Islet of Langerhans (tissue), 1 donor: ENCODE data around the gene KIRREL1.

ENCODE experiments used
- FAIRE-seq: peaks from one replicate; lab custom pipeline; 2011; peaks lifted over from hg19 to GRCh38; lab: Jason Lieb, UNC

The KIRREL1 gene

DNA sequence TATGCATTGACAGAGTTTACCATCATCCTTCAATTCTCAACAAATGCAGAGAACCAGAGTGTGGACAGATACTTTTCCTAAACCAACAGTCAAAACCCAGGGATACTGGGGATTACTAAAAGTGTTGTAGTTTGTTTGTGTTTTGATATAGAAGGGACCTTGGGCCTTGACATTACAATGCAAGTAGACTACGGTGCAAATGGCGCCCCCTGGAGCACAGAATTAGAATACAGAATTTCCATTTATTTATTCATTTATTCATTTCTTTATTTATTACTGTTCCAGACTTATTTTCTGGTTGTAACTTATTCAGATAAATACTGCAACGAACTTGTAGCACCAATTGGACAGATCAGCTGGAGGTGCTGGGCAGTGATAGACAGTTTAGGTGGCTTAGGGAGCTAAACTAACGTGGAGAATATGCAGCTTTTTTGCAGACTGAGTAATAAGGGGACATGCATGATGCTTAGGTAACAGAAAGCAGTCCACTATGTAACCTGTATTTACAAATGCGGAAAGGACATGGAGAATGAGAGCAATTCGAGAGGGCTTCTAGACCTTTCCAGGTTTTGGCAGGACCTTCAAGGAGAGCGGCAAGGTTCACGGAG lies 42.6 kb downstream of the KIRREL1 start:
- FAIRE-seq: no peak

DNA sequence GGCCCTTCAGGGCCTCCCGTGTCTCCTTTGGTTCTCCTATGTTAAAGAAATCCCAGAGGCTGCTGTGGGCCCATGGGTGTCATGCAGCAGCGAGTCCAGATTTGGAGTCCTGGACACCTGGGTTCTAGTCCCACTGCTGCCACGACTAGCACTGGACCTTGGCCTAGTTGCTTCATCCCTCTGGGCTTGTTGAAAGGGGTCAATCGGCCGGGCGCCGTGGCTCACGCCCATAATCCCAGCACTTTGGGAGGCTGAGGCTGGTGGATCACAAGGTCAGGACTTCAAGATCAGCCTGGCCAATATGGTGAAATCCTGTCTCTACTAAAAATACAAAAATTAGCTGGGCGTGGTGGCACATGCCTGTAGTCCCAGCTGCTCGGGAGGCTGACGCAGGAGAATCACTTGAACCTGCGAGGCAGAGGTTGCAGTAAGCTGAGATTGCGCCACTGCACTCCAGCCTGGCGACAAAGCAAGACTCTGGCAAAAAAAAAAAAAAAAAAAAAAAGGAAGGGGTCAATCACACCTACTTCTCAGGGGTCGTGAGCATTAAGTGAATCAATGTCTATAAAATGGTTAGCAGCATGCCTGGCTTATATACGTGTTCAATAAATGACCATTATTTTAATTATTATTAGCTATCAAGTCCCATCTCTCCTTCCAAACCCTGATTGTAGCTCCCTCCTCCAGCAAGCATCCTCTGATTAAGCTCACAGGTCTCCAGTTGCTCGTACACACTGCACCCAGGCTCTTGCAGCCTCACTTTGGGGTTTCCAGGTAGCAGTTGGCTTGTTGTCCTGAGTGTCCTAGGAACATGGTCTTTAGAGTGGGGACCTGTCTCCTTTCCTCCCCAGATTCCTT lies 43.8 kb downstream of the KIRREL1 start:
- FAIRE-seq: no peak

DNA sequence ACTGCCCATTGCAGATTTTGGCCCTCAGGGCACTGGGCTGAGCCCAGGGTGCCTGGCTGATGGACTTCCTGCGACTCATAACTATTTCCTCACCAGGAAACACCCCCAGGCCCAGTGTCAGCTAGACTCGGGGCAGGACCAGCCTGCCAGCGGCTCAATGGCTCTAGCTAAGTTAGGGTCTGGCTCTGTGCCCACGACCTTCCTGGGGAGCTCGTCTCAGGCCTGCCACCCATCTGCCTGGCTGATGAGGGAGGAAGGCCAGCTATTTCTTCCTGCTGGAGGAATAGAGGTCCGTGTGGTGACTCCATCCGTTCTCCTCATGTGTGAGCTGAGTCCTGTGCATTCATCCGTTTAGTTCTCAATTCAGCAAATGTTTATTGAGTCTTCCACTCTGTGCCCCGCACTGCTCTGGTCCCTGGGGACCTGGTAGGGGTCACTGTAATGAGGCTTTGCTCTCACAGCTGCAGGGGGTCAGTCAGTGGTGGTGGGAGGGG lies 44.5 kb downstream of the KIRREL1 start:
- FAIRE-seq: no peak

DNA sequence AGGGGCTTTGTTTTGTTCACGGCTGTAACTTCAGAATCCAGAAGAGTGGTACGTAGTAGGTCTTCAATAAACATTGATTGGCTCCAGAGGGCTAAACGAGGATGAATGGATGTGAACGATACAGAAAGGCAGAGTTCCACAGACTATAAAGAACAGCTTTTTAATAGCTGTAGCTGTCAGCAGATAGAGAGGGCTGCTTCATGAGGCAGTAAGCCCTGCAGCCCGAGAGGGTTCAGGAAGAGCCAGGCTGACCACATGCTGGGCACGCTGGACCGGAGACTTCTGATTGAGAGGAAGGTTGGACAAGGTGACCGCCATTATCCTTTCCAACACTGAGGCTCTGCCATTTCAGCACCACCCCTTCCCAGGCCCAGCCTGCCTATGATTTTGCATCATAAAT lies 45.3 kb downstream of the KIRREL1 start:
- FAIRE-seq: no peak

DNA sequence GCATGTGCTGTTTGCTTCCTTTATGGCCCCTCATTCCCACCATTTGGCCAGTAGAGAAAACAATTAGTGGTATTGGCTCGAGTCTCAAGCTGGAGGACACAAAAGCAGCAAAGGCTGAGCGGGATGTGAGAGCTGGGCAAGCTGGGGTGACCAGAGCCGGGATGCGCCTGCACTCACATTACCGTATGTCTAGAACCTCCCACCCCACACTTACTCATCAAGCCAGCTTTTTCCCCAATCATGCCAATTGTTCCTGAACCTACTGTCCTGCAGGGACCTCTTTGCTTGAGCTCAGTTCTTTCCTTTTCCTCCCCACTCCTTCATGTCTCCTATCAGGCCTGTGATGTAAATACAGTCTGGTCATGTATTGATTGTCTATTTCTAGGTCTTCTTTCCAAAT lies 45.9 kb downstream of the KIRREL1 start:
- FAIRE-seq: no peak

DNA sequence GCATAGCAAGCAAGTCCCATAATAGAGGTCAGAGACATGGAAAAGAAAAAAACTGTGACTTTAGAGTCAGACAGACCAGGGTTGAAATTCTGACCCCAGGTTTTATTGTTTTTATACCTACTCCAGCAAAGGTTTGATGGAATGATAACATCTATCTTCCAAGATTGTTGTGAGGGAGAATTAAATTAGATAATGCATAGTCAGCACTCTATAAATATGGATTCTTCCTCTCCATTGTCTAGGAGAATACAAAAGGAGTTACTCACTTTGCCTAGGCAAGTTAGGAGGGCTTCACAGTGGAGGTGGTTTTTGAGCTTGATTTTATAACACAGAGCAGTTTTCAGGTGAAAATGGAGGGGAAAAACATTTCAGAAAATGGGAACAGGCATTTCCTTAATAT lies 46.9 kb downstream of the KIRREL1 start:
- FAIRE-seq: no peak

DNA sequence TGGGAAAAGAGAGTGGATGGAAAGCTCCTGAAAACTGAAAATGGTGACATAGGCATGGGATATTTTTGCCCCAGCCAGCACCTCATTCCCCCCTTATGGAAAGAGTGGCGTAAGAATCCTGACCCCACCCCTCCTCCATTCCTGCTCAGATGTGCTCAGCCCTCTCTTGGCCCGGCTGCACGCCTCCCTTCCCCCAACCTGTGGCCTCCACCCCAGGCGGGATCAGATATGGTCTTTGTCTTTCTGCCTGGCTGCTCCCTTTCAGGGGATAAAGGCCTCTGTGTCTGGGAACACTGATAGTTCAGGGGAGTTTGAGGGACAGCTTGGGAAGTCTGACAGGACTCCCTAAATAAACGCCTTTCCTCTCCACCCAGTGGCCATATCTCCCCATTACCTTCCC lies 49.8 kb downstream of the KIRREL1 start:
- FAIRE-seq: no peak

DNA sequence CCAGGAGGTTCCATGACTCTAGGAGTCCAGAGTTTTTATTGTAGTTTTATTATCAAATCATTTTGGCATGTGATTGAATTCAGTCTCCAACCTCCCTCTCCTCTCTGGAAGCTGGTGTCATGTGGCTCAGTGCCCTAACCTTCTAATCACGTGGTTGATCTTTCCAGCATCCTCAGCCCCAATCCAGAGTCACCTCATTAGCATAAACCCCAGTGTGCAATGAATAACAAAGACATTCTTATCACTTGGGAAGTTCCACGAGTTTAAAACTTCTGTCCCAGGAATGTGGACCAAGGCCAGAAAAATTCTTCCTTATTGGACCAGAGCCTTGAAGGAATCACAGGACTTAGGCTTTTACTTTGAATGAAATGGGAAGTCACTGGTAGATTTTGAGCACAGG lies 52.2 kb downstream of the KIRREL1 start:
- FAIRE-seq: no peak

DNA sequence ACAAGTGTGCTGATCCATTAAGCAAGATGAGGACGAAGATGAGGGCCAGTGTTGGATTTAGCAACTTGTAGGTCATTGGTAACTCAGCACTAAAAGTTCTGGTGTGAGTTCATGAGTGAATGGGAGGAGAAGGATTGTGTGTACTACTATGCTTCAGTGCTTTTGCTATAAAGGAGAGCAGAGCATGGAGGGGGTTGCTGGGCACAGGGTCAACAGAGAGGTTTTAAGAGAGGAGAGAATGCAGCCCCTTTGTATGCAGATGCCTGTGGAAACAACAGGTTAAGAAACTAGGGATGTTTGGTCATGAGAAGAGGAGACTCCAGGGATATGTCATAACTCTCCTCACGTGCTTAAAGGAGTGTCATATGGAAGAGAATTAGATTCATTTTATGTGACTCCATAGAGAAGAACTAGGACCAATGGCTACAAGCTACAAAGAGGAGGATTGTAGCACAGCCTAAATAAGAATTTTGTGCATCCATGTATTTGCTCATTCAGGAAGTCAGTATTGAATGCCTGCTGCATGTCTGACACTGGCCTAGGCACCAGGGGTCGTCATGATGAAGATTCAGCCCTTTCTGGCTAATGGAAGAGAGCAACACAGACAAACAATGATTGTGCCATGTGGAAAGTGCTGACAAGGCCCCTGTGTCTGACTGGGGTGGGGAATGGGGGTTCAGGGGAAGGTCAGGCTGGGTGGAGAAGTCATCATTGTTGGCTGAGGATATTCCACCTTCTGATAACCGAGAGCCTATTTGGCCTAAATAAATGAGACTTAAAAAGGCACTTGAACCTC lies 53.5 kb downstream of the KIRREL1 start:
- FAIRE-seq: no peak

DNA sequence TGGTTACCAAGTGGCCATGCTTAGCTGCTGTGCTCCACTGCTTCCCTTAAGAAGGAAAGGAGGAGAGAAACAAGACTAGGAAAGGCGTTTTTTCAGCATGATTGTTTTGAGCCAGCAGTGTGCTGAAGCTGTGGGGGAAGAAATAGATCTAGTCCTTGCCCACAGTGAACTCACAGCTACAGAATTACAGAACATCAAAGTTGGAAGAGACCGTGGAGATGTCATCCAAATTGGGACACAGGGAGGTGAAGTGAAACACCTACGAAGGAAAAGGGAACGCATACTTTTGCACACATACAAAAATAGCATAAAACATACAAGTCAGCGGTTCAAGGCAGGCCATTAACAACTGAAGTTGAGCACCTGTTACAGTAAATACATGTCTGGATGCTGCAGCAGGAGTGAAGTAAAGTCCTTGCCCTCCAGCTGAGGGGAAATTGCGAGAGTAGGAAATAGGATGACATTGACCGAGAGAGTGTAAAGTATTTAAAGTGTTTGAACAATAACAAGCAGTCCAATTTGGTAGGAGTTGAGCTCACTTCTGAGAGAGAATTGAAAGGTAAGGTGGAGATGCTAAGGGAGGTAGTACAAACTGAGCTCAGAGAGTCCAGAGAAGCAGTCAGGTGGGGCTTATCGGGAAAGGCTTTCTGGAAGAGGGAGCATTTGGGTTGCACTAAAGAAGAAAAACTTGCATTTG lies 55.1 kb downstream of the KIRREL1 start:
- no peak for FAIRE-seq

DNA sequence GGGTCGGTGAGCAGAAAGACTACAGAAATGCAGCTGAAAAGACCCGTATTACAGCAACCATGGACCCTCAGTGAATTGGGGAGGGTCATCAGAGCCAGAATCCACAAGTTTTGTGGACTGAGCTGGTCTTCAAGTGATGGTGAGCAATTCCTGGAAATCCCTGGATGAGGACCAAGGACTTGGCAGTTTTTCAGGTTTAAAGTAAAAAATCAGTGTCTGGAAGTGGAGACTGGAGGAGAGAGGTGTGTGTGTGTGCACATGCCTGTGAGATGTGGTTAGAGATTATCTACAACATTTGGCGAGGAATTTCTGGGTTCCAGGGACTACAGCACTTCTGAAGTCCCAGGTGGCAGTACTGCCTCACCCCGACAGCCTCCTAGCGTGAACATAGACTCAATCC lies 56.4 kb downstream of the KIRREL1 start:
- FAIRE-seq: no peak

DNA sequence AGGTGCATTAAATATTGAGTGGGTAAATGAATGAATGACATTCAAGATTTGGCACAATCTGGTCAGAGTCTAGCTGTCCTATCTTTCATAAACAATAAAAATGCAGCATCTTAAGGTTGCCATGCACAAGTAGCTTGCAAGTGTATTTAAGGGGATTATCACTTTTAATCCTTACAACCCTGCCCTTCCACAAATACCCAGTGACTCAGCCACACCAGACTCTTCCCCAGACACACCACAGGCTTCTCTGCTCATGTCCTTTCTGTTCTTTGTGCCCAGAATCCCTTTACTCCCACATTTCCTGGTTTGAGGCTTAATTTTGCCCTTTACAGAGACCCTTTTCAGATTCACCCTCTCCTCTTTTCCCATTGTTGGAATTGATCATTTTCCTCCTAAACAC lies 59.8 kb downstream of the KIRREL1 start:
- FAIRE-seq: no peak

DNA sequence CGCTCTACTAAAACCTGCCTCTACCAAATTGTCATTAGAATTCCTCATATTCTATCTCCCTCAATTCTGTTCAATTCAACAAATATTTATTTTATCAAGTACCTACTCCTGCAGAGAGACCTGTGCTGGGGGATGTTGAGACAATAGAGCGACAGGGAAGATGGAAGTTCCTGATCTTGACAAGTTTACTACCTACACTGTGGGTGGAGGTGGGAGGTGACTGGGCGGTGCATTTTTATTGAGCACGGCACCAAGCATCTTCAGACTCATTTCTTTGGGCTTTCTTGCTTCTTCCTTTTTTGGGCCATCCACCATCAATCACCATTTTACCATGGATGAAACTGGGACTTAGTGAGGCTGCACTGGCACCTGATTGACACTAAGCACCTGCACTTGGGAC lies 61.3 kb downstream of the KIRREL1 start:
- FAIRE-seq: no peak

DNA sequence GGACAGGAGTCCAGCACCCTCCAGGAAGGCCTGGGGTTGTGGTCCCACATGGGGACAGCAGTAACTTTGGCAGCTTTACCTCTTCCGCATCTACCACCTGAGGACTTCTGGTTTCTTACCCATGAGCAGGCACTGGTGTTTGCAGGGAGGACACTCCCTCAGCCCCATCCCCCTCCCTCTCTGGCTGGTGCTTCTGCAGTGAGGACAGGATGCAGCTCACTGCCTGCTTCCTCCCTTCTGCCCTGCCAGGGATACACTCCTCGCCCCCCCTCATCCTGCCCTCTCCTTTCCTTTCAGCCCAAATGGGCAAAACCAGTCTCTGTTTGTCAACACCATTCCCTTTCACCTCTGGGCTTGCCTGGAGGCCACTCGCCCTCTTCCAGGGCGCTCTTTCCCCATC lies 62.4 kb downstream of the KIRREL1 start:
- no peak for FAIRE-seq

DNA sequence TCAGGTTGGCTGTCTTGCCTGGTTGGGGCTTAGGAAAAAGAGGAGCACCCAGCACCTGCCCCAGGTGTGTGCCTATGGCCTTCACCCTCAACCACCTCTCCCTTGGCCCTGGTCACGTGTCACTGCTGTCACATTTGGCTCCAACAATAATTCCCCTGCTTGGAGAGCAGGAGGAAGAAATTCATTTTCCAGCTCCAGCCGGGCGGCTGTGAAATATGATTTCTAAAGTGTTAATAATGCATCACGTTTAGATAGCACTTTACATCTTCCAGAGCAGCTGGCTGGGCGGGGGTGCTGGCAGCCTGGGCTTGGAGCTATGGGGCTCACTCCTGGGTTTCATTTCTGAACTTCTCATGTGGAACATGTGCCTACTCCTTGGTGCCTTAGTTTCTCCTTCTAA lies 63.1 kb downstream of the KIRREL1 start:
- no peak for FAIRE-seq

DNA sequence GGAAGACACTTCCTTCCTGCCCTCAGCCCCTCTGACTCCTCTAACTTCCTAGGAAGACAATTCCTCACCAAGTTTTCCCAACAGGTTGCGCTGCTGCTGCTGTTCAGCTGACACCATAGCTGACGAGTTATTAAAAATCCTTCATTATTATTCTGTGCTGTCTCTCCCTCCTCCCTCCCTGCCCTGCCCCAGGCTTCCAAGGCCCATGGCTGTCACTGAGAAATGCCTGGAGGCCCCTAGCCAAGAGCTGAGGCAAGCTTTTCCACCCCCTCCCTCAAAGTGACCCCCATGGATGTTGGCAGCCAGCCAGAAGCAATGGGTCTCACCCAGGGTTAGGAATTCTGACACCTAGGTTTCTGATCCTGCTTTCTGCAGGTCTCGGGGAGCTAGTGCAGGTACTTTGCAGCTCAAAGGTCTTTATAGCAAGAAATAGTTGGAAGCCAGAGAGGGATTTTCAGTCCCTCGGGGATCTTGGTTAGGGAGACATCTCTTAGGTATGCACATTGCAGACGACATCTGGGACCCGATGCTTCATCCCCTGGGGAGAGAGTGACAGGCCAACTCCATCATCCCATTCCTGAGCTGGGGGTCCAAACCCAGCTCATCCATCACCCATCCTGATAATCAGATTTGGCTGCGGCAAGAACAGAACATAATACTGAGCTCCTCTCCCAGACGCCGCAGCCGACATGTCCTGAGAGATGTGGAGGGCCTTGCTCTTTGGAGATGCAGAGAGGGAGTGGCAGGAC lies 65.0 kb downstream of the KIRREL1 start:
- FAIRE-seq: no peak

DNA sequence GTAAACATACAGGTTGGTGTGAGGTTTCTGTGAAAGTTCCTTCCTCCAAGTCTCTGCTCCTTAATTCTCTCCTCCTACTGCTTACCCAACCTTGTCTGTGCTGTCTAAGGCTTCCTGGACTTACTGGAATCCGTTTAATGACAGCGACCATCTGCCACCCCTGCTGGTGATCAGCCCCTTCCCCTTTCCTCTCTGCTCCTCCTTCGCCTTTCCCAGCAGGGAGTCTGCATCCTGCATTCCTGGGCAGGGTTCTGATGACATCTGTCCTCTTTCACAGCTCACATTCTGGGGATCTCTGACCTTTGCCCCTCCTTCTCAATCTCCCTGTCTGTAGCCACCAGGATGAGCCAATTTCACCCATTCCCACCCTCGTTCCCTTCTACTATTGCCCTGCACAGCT lies 66.5 kb downstream of the KIRREL1 start:
- FAIRE-seq: no peak

DNA sequence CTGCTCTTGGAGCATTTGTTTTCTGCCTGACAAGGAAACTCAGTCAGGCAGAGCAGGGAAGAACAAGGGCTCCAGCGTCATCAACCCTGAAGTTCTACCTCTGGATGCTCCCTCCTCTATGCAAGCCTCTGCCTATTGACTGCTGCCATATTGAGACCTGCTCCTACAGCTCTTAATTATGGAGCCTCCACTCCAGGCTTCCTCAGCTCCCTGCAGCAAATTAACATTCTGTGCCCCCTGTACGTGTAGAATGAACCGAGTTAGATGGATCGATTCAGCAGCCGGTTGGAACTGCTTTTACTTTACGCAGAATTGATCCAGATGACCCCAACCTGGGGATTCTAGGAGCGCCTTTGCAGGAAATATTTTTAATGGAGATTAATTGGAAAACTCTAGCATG lies 68.7 kb downstream of the KIRREL1 start:
- FAIRE-seq: no peak

DNA sequence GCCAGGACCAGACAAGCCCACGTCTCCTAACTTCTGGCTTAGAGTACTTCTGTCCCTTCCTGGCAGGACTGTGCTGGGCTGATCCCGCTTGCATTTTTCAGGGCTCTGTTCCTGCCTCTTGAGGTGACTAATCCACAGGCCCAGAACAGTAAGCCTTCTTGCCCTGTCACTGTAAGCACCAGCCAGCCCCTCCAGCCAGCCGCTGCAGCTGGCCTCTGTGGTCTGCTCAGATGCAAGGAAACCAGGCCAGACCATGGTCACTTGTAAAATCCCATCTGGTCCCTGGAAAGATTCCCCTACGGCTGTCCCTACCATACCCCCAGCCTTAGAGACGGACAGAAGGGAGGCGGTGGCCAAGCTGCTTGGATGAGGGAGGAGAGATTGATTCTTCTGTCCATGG lies 74.2 kb downstream of the KIRREL1 start:
- FAIRE-seq: no peak

DNA sequence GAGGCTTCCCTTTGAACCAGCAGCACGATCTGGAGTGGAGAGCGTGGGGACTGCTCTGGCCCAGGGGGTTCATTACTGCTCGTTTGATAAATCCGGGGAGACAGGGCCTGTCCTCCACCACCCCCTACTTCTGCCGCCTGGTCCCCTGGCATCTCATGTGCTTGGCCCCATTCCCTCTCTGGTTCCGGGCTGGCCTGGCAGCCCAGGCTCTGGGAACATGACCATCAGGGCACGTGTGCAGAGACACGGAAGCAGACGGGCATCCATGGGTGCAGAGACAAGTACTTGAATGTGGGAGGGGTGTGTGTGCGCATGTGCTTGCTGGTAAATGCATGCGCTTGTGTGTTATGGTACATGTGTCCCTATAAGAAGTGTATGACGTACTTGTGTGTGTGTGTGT lies 75.5 kb downstream of the KIRREL1 start:
- FAIRE-seq: no peak

DNA sequence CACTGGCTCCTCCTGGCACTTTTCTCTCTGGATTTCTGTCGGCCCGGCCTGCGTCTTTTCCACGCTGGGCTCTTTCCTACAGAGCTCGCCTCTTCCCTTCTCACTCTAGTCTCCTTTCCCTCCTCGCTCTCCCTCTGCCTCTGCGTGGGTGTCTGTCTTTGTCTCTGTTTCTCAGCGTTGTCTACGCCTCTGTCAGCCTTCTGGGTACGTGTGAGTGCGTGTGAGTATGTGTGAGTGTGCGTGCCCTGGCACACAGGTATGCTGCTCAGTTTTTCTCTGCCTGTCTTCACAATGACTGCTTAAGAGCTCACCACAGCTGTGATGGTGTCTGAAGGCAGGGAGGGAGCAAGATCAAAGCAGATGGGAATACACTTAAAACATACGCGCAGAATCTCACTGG lies 77.7 kb downstream of the KIRREL1 start:
- FAIRE-seq: no peak

DNA sequence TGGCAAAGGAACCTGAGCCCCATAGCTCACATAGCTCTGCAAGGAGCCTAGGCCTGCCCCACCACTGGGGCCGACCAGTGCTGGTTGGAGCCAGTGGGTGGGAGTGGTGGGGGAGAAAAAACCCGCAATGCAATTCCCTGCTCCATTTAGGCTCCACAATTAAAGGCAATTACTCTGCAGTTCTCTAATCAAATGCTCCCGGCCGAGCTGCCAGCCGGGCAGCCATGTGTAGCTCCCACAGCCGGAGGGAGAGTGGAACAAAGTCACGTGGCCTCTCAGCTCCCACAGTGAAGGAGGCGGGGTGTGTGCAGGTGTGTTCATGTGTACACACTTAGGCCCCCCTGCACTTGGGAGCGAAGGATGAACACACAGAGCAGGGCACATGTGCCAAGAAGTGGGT lies 81.6 kb downstream of the KIRREL1 start:
- FAIRE-seq: no peak
